PC-3 (cell line): Measurements from ENCODE around the gene ACIN1.

Source experiments
- EZH2 ChIP-seq: fragments of 300-600 bp; sonication (generic); IDR thresholded peaks from one replicate; pipeline ENCODE4 v1.6.1; 2017; ENCODE audit warnings: antibody characterized with exemption, mild to moderate bottlenecking, low read length; ENCODE audit not compliant: unreplicated experiment
- TF ChIP-seq, protein P1 (sequence below): fragments of 300-600 bp; sonication (generic); conservative IDR thresholded peaks from 2 replicates; pipeline ENCODE4 v1.5.1; 2017; ENCODE audit warnings: antibody characterized with exemption, low read depth, mild to moderate bottlenecking, low read length

DNA sequence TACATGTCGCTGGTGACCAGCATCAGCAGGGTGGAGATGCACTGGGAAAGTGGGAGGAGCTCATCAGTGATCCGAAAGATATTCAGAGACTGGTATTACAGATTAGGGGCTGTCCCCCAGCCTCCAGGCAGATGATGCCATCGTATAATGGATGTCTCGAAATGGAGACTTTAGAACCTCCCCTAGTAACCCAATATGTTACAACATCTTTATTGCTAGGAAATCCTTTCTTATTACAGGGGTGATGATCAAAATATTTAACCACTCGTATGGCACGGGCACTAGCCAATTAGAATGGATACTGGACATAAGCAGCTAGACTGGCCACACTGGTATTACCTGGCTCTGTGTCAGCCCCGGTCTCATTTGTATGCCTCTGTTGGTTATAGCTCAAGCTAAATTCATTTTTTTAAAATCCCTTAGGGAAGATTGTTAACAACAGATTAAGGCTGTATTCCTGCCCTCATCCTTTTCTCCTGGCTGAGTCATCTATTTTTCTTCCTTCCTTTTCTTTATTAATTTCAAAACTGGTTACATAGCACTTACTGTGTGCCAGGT lies 34.9 kb upstream of the ACIN1 start:
- TF ChIP-seq, protein P1, sequence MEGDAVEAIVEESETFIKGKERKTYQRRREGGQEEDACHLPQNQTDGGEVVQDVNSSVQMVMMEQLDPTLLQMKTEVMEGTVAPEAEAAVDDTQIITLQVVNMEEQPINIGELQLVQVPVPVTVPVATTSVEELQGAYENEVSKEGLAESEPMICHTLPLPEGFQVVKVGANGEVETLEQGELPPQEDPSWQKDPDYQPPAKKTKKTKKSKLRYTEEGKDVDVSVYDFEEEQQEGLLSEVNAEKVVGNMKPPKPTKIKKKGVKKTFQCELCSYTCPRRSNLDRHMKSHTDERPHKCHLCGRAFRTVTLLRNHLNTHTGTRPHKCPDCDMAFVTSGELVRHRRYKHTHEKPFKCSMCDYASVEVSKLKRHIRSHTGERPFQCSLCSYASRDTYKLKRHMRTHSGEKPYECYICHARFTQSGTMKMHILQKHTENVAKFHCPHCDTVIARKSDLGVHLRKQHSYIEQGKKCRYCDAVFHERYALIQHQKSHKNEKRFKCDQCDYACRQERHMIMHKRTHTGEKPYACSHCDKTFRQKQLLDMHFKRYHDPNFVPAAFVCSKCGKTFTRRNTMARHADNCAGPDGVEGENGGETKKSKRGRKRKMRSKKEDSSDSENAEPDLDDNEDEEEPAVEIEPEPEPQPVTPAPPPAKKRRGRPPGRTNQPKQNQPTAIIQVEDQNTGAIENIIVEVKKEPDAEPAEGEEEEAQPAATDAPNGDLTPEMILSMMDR, result no peak
- TF ChIP-seq EZH2, result no peak
